Cardiac fibroblast (primary cell): Measurements from ENCODE around the gene FLOT2.

Source experiments
- DNase-seq, 2 donors: peaks; one replicate each; pipeline versions ENCODE4 v3.0.0 to v3.0.0-alpha.2; 2010; ENCODE audit warnings: low read depth in 2 of 2
- H3K4me3 ChIP-seq, 2 donors: replicated peaks in 1 of 2; 1 replicate in 1 of 2; 2 replicates in 1 of 2; pipeline ENCODE4 v1.5.1; 2011; ENCODE audit warnings: low read depth in 2 of 2, low read length in 2 of 2, mild to moderate bottlenecking in 2 of 2, moderate library complexity in 1 of 2
- TF ChIP-seq, protein P1 (sequence below): IDR thresholded peaks from one replicate; pipeline ENCODE4 v1.5.1; 2011; ENCODE audit warnings: low read depth, mild to moderate bottlenecking, low read length, inconsistent platforms

The FLOT2 gene, protein sequence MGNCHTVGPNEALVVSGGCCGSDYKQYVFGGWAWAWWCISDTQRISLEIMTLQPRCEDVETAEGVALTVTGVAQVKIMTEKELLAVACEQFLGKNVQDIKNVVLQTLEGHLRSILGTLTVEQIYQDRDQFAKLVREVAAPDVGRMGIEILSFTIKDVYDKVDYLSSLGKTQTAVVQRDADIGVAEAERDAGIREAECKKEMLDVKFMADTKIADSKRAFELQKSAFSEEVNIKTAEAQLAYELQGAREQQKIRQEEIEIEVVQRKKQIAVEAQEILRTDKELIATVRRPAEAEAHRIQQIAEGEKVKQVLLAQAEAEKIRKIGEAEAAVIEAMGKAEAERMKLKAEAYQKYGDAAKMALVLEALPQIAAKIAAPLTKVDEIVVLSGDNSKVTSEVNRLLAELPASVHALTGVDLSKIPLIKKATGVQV

DNA sequence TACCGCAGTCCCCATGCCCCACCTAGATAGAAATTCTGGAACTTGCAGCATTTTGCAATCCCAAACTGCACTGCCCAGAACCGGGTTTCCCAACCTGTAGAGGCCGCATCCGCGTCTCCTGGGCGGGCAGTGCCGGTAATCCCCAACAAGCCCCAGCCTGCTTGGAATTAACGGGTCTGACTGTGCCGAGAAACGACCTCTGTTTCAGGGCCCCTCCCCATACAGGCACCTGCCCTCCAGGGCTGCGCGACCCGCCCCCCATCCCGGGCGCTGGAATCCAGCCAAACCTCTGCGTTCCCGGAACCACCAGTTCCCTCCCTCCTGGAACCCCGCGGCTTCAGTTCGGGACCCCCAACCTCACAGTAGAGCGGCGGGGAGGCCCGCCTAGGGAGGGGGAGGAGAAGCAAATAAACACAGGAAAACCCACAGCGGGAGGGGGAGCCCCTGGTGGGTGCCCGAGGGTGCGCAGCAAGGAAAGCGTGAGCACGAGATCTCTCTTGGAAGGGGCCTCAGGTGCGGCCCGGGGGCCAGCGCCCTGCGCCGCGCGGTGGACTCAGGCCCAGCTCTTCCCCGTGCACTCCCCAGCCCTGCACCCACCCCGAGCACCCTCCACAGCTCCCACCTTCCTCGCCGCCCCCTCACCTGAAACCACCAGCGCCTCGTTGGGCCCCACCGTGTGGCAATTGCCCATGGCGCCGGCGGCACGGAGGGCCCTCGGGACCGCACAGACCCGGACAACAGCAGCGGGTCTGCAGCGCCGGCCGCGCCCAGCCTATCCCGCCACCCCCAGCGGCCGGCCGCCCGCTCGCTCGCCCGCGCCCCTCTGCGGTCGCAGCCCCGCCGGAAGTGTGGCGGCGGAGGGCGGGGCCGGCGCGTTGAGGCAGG is at the start of gene FLOT2:
FLOT2 (minus strand) TSS at position 850 of the 885 bp plus-strand sequence; CDS start at position 691, 159 bp downstream.
- peak within 1 kb of the TSS; percentile 83 to 86 for H3K4me3 ChIP-seq
- TF ChIP-seq, protein P1, sequence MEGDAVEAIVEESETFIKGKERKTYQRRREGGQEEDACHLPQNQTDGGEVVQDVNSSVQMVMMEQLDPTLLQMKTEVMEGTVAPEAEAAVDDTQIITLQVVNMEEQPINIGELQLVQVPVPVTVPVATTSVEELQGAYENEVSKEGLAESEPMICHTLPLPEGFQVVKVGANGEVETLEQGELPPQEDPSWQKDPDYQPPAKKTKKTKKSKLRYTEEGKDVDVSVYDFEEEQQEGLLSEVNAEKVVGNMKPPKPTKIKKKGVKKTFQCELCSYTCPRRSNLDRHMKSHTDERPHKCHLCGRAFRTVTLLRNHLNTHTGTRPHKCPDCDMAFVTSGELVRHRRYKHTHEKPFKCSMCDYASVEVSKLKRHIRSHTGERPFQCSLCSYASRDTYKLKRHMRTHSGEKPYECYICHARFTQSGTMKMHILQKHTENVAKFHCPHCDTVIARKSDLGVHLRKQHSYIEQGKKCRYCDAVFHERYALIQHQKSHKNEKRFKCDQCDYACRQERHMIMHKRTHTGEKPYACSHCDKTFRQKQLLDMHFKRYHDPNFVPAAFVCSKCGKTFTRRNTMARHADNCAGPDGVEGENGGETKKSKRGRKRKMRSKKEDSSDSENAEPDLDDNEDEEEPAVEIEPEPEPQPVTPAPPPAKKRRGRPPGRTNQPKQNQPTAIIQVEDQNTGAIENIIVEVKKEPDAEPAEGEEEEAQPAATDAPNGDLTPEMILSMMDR: peak; percentile 42
- DNase-seq: peak; percentile 52 to 72

DNA sequence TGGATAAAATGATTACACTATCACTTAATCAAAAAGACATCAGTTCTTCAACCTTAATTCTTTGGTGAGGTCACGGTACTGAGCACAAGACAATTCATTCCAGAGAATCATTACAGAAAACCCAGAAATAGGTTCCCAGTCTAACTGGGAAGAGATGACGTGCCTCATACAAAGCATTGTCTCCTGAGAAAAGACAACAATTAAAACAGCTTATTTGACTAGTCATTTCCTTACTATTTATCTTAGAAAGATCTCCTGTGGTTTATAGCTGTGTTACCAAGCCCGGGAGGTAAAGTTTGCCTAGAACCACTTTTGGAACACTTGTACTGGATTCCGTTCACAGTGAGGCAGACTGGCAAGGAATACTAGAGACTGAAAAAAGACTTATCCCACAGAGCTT is 48.7 kb upstream of the FLOT2 start:
- TF ChIP-seq, protein P1: no peak
- DNase-seq: peak; percentile 58 to 93
- no peak overlapping the region for H3K4me3 ChIP-seq

DNA sequence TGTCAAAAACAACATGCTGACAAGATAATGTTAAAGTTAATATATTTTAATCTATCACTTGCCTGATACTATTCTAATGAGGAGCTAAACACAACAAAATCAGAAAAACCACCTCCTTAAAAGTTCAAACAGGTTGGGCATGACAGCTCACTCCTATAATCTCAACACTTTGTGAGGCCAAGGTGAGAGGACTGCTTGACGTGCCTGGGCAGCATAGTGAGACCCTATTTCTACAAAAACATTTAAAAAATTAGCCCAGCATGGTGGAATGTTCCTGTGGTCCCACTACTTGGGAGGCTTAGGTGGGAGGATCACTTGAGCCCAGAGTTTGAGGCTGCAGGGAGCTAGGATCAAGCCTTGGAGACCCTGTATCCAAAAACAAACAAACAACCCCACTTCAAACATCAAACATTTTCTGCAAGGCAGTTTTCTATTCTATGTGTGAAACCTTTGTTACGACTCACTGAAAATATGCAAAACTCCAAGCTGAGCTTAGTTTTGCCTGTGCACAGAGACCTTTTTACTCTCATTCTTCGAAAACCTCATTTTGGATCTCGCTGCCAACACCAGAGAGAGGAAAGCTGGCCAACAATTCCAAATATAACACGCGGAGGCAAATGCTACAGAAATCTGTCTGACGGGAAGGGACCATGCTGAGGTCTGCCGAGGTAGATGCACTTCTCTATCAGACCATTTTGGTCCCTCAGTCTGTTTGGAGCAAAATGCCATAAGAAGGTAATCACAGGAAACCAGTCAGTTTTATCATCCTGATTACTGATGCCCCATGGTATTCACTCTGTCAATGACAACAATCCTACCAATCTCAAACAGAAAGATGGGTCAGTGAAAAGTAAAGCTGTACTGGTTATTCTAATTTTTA is 47.6 kb upstream of the FLOT2 start:
- TF ChIP-seq, protein P1: no peak
- no peak overlapping the region for H3K4me3 ChIP-seq

DNA sequence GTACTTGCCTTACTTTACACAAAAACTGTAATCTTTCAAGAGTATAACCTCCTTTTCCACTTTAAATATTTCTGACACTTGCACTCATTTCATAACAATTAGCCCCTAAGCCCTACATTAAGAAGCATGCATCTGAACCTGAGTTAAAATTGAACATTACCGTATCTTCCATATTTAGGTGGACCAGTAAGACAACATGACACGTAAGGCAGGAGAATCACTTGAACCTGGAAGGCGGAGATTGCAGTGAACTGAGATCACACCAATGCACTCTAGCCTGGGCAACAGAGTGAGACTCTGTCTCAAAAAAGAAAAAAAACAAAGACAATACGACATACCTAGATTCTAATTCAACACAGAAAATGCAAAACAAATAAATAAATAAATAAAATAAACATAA is 46.8 kb upstream of the FLOT2 start:
- no peak for DNase-seq
- TF ChIP-seq, protein P1: no peak
- no peak overlapping the region for H3K4me3 ChIP-seq

More for the DNA sequence above, 47.6 kb upstream of the FLOT2 start:
- DNase-seq: peak; percentile 33 to 63

DNA sequence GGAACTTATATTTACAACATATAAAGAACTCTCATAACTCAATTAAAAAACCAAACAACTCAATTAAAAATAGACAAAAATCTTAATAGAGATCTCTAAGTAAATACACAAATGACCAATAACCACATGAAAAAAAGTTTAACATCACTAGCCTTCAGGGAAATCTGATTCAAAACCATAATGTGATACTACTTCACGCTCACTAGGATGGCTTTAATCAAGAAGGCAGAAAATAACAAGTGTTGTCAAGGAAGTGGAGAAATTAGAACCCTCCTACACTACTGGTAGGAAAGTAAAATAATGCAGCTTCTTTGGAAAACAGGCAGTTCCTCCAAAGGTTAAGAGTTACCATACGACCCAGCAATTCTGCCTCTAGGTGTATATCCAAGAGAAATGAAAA is 45.4 kb upstream of the FLOT2 start:
- TF ChIP-seq, protein P1: no peak
- no peak for DNase-seq
- H3K4me3 ChIP-seq: no peak overlapping the region

DNA sequence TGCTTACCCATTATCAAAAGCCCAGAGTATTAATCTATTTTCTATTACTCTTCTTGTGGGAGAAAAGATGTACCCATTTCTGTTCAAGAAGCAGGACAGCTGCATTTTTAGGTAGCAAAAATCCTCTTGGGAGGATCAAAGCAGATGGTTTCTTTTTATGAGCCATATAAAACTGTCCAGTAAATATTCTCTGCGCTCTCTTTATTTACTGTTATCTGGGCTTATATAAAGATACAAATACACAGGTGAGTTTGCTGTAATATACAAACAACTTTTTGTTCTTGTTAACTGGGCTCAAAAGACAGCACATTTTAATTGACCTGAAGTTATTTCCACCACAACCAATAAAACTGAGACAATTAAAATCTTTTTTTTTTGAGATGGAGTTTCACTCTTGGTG is 43.7 kb upstream of the FLOT2 start:
- no peak overlapping the region for H3K4me3 ChIP-seq
- TF ChIP-seq, protein P1: no peak
- DNase-seq: no peak
